GM12873 (cell line): ENCODE measurements around the gene DEPDC1B.

Source experiments
- CTCF ChIP-seq: IDR thresholded peaks from 2 replicates; pipeline ENCODE4 v1.5.1; 2012; ENCODE audit warnings: low read depth, mild to moderate bottlenecking, moderate library complexity, low read length, control low read depth; ENCODE audit not compliant: insufficient read depth; ENCODE audit errors: missing control alignments

DEPDC1B gene

GRCh38 chr5:60673334-60673733 lies 26.6 kb downstream of the DEPDC1B start:
- no peak for TF ChIP-seq CTCF

GRCh38 chr5:60672693-60673264 lies 27.2 kb downstream of the DEPDC1B start:
- TF ChIP-seq CTCF = no peak

- TF ChIP-seq CTCF = no peak
These were observed 27.9 kb downstream of the DEPDC1B start for GRCh38 chr5:60671899-60672692.

GRCh38 chr5:60670749-60671148 lies 29.2 kb downstream of the DEPDC1B start:
- TF ChIP-seq CTCF = no peak

- TF ChIP-seq CTCF = peak; percentile 37
These were observed 31.2 kb downstream of the DEPDC1B start for GRCh38 chr5:60668686-60669304.

GRCh38 chr5:60651872-60652620 lies 47.9 kb downstream of the DEPDC1B start:
- no peak for TF ChIP-seq CTCF
